Ascending aorta (tissue), 2 donors: ENCODE measurements around the gene MS4A5. TPM values are rescaled to one million over a fixed set of nuclear protein-coding genes. Genes with fewer than 3 reads are reported as not detected.

Source experiments
- DNase-seq, 2 donors: peaks; one replicate each; pipeline ENCODE4 v3.0.0-alpha.2; 2019; ENCODE audit warnings: low spot score in 2 of 2
- H3K27ac ChIP-seq, 2 donors: fragments of 200-600 bp; sonication (generic); one replicate each; pipeline ENCODE4 v1.5.1; 2016 to 2017; ENCODE audit warnings: mild to moderate bottlenecking in 1 of 2
- H3K27me3 ChIP-seq: fragments of 200-600 bp; sonication (generic); one replicate; pipeline ENCODE4 v1.5.1; 2017
- H3K36me3 ChIP-seq, 2 donors: fragments of 200-600 bp; sonication (generic); one replicate each; pipeline ENCODE4 v1.5.1; 2016
- H3K4me1 ChIP-seq, 2 donors: fragments of 200-600 bp; sonication (generic); one replicate each; pipeline ENCODE4 v1.5.1; 2016 to 2017; ENCODE audit warnings: mild to moderate bottlenecking in 1 of 2
- H3K4me3 ChIP-seq, 2 donors: fragments of 200-600 bp; sonication (generic); one replicate each; pipeline ENCODE4 v1.5.1; 2016 to 2017; ENCODE audit warnings: mild to moderate bottlenecking in 1 of 2
- H3K9me3 ChIP-seq, 2 donors: fragments of 200-600 bp; sonication (generic); one replicate each; pipeline ENCODE4 v1.5.1; 2016
- CTCF ChIP-seq, 3 experiments: fragments of 200-600 bp in 2 of 3; fragments of 450-650 bp in 1 of 3; sonication (generic) in 2 of 3; IDR thresholded peaks; one replicate each; pipeline ENCODE4 v1.5.1; 2016 to 2019; ENCODE audit warnings: antibody characterized with exemption in 3 of 3, mild to moderate bottlenecking in 1 of 3, moderate library complexity in 1 of 3
- intact Hi-C: fragments of 100-400 bp; cut with DNase I; formaldehyde crosslinking; loops from one replicate; pipeline ENCODE4 v1.15.1; 2023
- total RNA-seq: library from RNA; depleted of rRNA; stranded (reverse); fragments of >200 nt; gene quantifications from one replicate; pipeline ENCODE4 v1.1.0, GENCODE V29; 2016

The MS4A5 gene
- total RNA-seq, result not detected

- no peak within 1 kb of the TSS for H3K27ac ChIP-seq
- no peaks in the 10 kb centered on the region for H3K27me3 ChIP-seq
- intact Hi-C loops, result no loop called here
- no peak within 1 kb of the TSS for H3K4me3 ChIP-seq
- DNase-seq, result no peak
- H3K36me3 ChIP-seq, result no peaks in the 10 kb centered on the region
- no peaks in the 10 kb centered on the region for H3K4me1 ChIP-seq
- no peaks in the 10 kb centered on the region for H3K9me3 ChIP-seq
- TF ChIP-seq CTCF (IDR thresholded peaks at IDR 0.05), result no peak
Measured at GRCh38 chr11:60429272-60429671, at the start of gene MS4A5. MS4A5 (plus strand) TSS chr11:60429572; CDS start chr11:60429675, 103 bp downstream.

GRCh38 chr11:60389279-60389910 is 40.0 kb upstream of the MS4A5 start:
- Histone ChIP-seq H3K4me1 (no peaks in the 10 kb centered on the region), H3K36me3 (no peaks in the 10 kb centered on the region), H3K27ac (no peak overlapping the region), H3K27me3 (no peaks in the 10 kb centered on the region), H3K4me3 (no peak overlapping the region), H3K9me3 (no peaks in the 10 kb centered on the region)
- intact Hi-C loops, result no loop called here
- no peak for DNase-seq
- TF ChIP-seq CTCF (IDR thresholded peaks at IDR 0.05), result no peak

- H3K4me3 ChIP-seq, result no peak overlapping the region
- no peaks in the 10 kb centered on the region for H3K27me3 ChIP-seq
- no peaks in the 10 kb centered on the region for H3K4me1 ChIP-seq
- no peak for TF ChIP-seq CTCF (IDR thresholded peaks at IDR 0.05)
- intact Hi-C loops, result no loop called here
- no peaks in the 10 kb centered on the region for H3K9me3 ChIP-seq
- DNase-seq, result no peak
- H3K27ac ChIP-seq, result no peak overlapping the region
- no peaks in the 10 kb centered on the region for H3K36me3 ChIP-seq
Measured at GRCh38 chr11:60390419-60390818, 39.0 kb upstream of the MS4A5 start.

GRCh38 chr11:60392361-60392760 is 37.0 kb upstream of the MS4A5 start:
- no peak overlapping the region for H3K27ac ChIP-seq
- no peaks in the 10 kb centered on the region for H3K9me3 ChIP-seq
- H3K4me3 ChIP-seq, result no peak overlapping the region
- no peaks in the 10 kb centered on the region for H3K27me3 ChIP-seq
- DNase-seq, result no peak
- TF ChIP-seq CTCF (IDR thresholded peaks at IDR 0.05), result no peak
- intact Hi-C loops, result no loop called here
- no peaks in the 10 kb centered on the region for H3K36me3 ChIP-seq
- no peaks in the 10 kb centered on the region for H3K4me1 ChIP-seq

- no peak for TF ChIP-seq CTCF (IDR thresholded peaks at IDR 0.05)
- intact Hi-C loops, result no loop called here
Measured at GRCh38 chr11:60393016-60393415, 36.4 kb upstream of the MS4A5 start.

More at GRCh38 chr11:60393016-60393415, 36.4 kb upstream of the MS4A5 start:
- DNase-seq, result no peak
- no peaks in the 10 kb centered on the region for H3K36me3 ChIP-seq
- no peaks in the 10 kb centered on the region for H3K4me1 ChIP-seq
- no peaks in the 10 kb centered on the region for H3K27me3 ChIP-seq
- no peak overlapping the region for H3K4me3 ChIP-seq
- no peak overlapping the region for H3K27ac ChIP-seq
- H3K9me3 ChIP-seq, result no peaks in the 10 kb centered on the region
